Urinary bladder (tissue), 4 donors: ENCODE data around the gene BRINP3. TPM values are rescaled to one million over a fixed set of nuclear protein-coding genes. Genes with fewer than 3 reads are reported as not detected.
A peak's percentile ranks its signal among the peaks of the same experiment; 100 is the strongest.

ENCODE experiments used
- DNase-seq: peaks from one replicate; pipeline ENCODE4 v3.0.0-alpha.2; 2015; ENCODE audit errors: extremely low spot score
- H3K27ac ChIP-seq: one replicate; pipeline ENCODE4 v1.5.1; 2013; ENCODE audit warnings: low read depth, mild to moderate bottlenecking, moderate library complexity
- H3K36me3 ChIP-seq: one replicate; pipeline ENCODE4 v1.6.1; 2013; ENCODE audit warnings: mild to moderate bottlenecking, moderate library complexity; ENCODE audit not compliant: insufficient read depth
- H3K4me1 ChIP-seq: one replicate; pipeline ENCODE4 v1.6.1; 2013; ENCODE audit warnings: mild to moderate bottlenecking, moderate library complexity; ENCODE audit not compliant: insufficient read depth
- H3K4me3 ChIP-seq: one replicate; pipeline ENCODE4 v1.5.1; 2013; ENCODE audit warnings: low read depth, low read length
- WGBS: extraction: QIAGEN DNeasy Blood & Tissue Kit; methylation state at CpG from one replicate; pipeline ENCODE4 v1.1.7; 2013; 5-methylcytosine and 5-hydroxymethylcytosine counted together
- polyA plus RNA-seq: library from polyadenylated mRNA; stranded (reverse); fragments of 200-250 nt; gene quantifications from one replicate; pipeline ENCODE4 v1.2.3, GENCODE V29; 2013
- total RNA-seq: library from RNA; depleted of rRNA; stranded (reverse); fragments of >200 nt; gene quantifications from one replicate; pipeline ENCODE4 v1.2.3, GENCODE V29; 2014
- donor health status: healthy with polysubstance abuse.
- donor health status: healthy.

Gene BRINP3
- total and polyA plus RNA-seq, 2 donors, result 1.2 to 10.8 TPM

DNA sequence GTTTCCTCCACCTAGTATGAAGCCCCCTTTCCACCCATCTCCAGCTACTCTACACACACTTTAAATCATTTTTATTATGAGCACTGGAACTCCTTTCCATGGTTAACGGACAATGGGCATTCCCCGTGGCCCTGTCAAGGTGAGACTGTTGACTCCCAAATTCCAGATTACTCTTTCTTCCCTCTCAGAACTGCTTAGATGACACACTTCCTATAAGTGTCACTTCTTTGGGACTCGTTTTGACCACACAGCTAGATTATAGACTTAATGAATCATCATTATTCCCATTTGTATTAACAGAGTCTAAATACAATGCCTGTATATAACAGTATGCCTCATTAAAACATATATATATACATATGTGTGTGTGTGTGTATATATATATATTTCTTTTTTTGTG lies 215.1 kb downstream of the BRINP3 start:
- Histone ChIP-seq H3K4me3 (no peak overlapping the region), H3K4me1 (no peaks in the 10 kb centered on the region), H3K36me3 (no peaks in the 10 kb centered on the region), H3K27ac (no peak overlapping the region)
- 86% methylated on average over 3 of the region's 3 CpGs for WGBS
- DNase-seq, result no peak

DNA sequence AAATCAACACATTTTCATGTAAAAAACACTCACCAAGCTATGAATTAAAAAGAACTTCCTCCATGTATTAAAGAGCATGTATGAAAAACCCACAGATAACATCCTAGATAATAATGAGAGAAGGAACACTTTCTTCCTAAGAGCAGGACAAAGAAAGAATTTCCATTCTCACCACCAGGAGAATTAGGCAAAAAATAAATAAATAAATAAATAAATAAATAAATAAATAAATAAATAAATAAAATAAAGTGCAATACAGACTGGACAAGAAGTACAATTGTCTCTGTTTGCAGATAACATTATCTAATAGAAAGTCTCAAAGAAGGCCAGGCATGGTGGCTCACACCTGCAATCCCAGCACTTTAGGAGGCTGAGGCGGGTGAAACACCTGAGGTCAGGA lies 218.2 kb downstream of the BRINP3 start:
- no peaks in the 10 kb centered on the region for H3K36me3 ChIP-seq
- H3K4me3 ChIP-seq, result no peak overlapping the region
- DNase-seq, result no peak
- 98% methylated on average over 1 of the region's 1 CpG for WGBS
- H3K27ac ChIP-seq, result no peak overlapping the region
- no peaks in the 10 kb centered on the region for H3K4me1 ChIP-seq

DNA sequence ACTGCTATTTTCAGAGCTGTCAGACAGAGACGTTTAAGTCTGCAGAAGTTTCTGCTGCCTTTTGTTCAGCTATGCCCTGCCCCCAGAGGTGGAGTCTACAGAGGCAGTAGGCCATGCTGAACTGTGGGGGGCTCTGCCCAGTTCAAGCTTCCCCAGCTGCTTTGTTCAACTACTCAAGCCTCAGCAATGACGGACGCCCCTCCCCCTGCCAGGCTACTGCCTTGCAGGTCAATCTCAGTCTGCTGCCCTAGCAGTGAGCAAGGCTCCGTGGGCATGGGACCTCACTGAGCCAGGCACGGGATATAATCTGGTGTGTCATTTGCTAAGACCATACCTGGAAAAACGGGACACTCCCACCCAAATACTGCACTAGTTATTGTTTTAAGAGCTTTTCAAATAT lies 219.7 kb downstream of the BRINP3 start:
- no peaks in the 10 kb centered on the region for H3K4me1 ChIP-seq
- WGBS, result 89% methylated on average over 6 of the region's 6 CpGs

DNA sequence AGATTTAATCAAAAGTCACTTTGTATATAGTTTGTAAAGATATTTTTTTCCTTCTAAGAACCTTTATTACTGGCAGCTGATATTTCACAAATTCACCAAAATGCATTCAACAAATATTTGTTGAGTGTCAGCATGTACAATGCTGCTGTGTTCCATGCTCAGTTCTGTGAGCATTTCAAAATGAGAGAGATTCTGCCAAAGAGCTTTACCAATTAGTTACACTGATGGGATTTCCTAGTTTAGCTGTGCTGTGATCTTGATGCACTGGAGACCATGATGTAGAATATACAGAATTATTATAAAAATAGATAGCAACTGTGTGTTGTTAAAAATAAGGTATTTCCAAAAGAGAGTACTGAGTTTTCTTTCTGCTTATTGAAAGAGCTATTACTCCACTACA lies 225.6 kb downstream of the BRINP3 start:
- no peak overlapping the region for H3K4me3 ChIP-seq
- DNase-seq, result no peak
- H3K27ac ChIP-seq, result no peak overlapping the region
- H3K36me3 ChIP-seq, result no peaks in the 10 kb centered on the region
- H3K4me1 ChIP-seq, result no peaks in the 10 kb centered on the region

More for the DNA sequence above, 219.7 kb downstream of the BRINP3 start:
- H3K27ac ChIP-seq, result no peak overlapping the region
- H3K4me3 ChIP-seq, result no peak overlapping the region
- DNase-seq, result no peak
- H3K36me3 ChIP-seq, result no peaks in the 10 kb centered on the region

DNA sequence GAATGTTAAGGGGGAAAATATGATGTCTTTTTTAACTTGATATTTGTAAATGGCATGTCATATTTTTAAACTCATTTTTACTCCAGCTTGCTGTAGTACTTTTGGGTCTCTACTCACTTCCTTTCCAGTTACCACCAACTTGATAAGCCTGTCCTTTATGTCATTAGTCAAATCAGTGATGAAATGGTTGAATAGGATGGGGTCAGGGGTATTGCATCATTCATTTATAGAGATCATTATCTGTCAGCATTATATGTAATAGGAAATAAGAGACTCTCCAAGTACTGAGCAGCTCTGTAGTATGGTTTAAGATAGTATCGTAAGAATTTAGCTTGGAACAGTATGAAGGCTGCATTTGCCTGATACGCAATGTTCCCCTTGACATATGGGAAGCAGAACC lies 227.3 kb downstream of the BRINP3 start:
- Histone ChIP-seq H3K4me1 (no peaks in the 10 kb centered on the region), H3K27ac (no peak overlapping the region), H3K4me3 (no peak overlapping the region), H3K36me3 (no peaks in the 10 kb centered on the region)
- WGBS, result 96% methylated on average over 2 of the region's 2 CpGs
- DNase-seq, result no peak

DNA sequence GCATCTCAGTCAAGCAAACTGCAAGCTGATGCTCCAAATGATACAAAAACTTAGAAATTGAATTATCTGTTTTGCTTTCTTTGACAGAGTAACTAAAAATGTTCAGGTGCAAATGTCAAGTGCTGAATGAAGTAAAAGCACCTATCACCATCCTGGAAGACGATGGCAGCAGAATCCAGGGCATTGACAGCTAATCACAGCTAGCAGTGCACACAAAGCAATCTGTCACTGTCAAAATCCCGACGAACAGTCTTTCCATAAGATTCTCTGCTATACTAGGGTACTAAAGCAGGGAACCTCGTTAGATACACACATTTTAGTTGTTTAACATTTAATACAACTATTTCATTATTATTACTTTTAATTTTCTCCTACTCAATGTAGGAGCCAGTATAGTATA lies 233.3 kb downstream of the BRINP3 start:
- Histone ChIP-seq H3K4me1 (no peaks in the 10 kb centered on the region), H3K27ac (no peak overlapping the region), H3K4me3 (no peak overlapping the region), H3K36me3 (no peaks in the 10 kb centered on the region)
- DNase-seq, result no peak
- WGBS, result 68% methylated on average over 4 of the region's 4 CpGs

DNA sequence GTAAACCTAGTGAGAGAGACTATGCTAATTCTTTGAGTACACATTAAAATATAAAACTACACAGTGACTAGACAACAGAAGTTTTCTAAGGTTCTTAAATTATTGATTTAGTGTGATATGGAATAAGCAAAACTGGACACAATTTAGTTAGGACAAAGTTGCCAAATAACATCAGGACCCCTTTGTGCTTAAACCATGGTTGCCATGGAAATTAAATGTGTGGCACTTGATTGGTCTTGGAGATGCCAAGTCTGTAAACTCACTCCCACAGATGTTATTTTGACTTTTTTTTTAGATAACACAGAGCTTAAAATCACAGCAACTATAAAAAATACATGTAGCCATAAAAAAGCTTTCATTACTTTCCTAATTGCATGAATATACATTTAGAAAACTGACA lies 234.6 kb downstream of the BRINP3 start:
- Histone ChIP-seq H3K27ac (no peak overlapping the region), H3K4me3 (no peak overlapping the region), H3K4me1 (no peaks in the 10 kb centered on the region), H3K36me3 (no peaks in the 10 kb centered on the region)
- DNase-seq, result no peak

DNA sequence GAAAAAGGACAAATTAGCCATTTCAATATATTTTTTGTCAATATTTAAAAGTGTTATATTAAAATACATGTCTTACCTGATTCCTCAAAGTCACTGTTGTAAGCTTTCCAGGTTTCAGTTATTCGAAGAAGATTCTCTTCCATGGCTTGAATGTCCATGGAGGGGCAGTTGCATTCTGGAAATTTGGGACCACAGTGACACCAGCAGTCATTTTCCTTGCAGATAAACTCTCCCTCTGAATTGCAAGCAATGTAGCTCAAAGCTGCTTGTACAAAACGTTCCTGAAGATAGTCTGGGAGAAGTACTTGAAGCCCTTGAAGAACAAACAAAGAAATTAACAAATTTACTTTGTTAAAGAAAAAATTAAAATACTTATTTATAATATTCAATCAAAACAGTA lies 251.7 kb downstream of the BRINP3 start:
- 72% methylated on average over 2 of the region's 2 CpGs for WGBS
- H3K36me3 ChIP-seq, result no peaks in the 10 kb centered on the region
- no peak for DNase-seq
- H3K4me3 ChIP-seq, result no peak overlapping the region
- no peak overlapping the region for H3K27ac ChIP-seq
- H3K4me1 ChIP-seq, result no peaks in the 10 kb centered on the region

DNA sequence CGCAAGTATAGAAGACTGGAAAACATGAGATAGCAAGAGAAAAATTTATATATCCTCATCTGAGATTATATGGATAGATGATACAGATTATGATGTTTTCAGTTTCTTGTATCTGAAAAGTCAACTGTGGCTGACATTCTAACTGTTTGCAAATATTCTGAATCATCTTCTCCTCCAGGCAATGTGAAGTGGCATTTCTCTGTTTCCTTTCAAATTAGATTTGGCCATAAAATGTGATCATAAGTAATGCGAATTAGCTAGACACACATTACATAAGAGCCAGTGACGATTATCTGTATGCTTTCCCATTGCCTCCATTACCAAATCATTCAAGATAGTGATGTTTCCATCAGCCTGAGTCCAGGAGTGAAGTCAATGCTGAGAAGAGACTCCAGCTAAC lies 265.2 kb downstream of the BRINP3 start:
- Histone ChIP-seq H3K4me3 (no peak overlapping the region), H3K36me3 (no peaks in the 10 kb centered on the region), H3K27ac (no peak overlapping the region), H3K4me1 (no peaks in the 10 kb centered on the region)
- no peak for DNase-seq
- WGBS, result 81% methylated on average over 3 of the region's 3 CpGs

DNA sequence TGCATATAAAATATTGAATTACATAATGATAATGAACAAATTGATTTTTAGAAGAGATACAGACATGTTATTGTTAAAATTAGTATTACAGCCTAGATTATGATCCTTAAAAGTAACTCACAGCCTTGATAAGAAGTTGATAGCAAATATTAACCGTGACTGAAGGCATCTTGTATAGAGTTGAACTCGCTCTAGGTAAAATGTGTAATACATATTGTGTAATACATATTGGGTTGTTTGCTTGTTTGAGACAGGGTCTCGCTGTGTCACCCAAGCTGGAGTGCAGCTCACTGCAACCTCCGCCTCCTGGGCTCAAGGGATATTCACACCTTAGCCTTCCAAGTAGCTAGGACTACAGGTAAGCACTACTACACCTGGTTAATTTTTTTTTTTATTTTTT lies 269.9 kb downstream of the BRINP3 start:
- Histone ChIP-seq H3K4me1 (no peaks in the 10 kb centered on the region), H3K27ac (no peak overlapping the region), H3K36me3 (no peaks in the 10 kb centered on the region), H3K4me3 (no peak overlapping the region)
- 95% methylated on average over 4 of the region's 4 CpGs for WGBS
- no peak for DNase-seq

DNA sequence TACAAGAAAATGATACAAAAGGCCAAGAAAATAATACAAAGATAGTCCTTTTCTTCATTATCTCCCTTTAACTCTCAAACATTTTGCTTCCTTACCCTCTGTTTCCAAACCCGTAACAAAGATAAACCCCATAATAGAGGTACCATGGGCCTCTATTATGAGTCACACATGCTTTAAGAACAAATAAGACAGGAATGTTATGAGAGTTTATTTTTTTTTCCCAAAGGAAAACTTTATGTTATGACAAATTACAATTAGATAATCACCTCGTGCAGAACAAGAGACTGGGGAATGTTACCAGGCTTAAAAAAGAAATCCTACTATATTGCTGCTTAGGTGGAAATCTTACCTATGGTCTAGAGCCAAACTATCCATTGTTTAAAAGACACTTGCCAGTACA lies 272.0 kb downstream of the BRINP3 start:
- no peak for DNase-seq
- Histone ChIP-seq H3K36me3 (no peaks in the 10 kb centered on the region), H3K27ac (no peak overlapping the region), H3K4me3 (no peak overlapping the region), H3K4me1 (no peaks in the 10 kb centered on the region)
- WGBS, result 52% methylated on average over 2 of the region's 2 CpGs

DNA sequence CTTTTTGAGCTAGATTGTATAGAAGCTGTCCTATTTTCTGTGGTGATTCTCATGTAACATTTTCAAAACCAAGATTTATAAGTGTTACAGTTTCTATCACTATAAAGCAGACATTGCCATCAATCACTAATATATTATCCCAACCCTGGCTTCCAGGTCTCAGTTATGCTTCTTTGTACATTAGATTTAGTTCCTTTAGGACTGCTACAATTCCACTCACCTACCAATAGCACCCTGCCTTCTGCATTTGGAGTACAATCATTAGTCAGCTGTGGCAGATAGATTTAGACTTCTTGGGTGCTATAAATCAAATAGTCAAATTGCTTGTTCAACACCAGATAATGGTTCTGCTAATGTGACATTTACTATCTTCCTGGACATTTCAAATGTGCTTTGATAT lies 281.6 kb downstream of the BRINP3 start:
- Histone ChIP-seq H3K4me3 (no peak overlapping the region), H3K27ac (no peak overlapping the region), H3K4me1 (no peaks in the 10 kb centered on the region), H3K36me3 (no peaks in the 10 kb centered on the region)
- DNase-seq, result no peak

DNA sequence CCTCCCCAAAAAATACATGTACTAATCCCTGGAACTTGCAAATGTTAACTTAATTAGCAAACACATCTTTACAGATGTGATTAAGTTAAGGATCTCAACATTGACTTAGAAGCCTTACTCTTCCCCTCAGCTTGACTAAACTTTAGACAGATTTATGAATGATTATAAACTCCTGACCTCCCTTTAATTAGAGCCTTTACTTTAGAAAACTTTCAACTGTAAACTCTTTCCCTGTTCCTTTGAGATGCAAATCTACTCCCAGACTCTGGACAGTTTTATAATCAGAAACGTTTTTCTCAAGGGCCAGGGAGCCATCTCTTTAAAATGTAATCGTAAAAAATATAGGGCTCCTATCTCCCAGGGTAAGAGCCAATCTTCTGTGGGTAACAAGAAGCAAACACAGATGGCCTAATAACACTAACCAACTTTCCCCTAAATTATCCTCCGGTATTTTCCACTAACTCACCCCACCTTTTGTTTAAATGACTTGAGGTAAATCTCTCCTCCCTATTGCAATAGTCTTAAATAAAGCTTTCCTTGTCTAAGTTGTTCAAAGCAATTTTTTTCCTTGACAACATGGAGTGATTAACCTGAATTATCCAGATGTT lies 284.1 kb downstream of the BRINP3 start:
- no peaks in the 10 kb centered on the region for H3K36me3 ChIP-seq
- no peaks in the 10 kb centered on the region for H3K4me1 ChIP-seq
- no peak overlapping the region for H3K4me3 ChIP-seq
- H3K27ac ChIP-seq, result no peak overlapping the region
- whole genome bisulfite sequencing, result 11% methylated on average over 3 of the region's 3 CpGs
- DNase-seq, result peak; percentile 17

DNA sequence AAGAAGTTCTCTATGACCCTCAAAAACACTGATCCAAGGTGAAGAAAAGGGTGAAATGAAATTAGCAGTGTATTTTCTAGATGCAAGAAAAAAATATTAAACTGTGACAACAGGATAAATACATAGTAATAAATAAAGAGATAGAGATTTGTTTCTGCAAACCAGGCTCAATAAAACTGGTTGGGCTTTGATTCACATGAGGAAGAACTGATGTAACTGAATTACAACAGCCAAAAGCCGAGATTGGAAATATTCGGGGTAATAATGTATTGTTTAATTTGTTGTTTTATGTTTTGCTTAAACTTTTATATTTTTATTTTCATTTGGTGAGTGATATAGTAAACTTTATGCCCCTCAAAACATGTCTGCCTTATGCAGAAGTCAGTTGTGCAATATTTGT lies 285.0 kb downstream of the BRINP3 start:
- Histone ChIP-seq H3K27ac (no peak overlapping the region), H3K4me3 (no peak overlapping the region), H3K4me1 (no peaks in the 10 kb centered on the region), H3K36me3 (no peaks in the 10 kb centered on the region)
- 29% methylated on average over 2 of the region's 2 CpGs for whole genome bisulfite sequencing
- no peak for DNase-seq

DNA sequence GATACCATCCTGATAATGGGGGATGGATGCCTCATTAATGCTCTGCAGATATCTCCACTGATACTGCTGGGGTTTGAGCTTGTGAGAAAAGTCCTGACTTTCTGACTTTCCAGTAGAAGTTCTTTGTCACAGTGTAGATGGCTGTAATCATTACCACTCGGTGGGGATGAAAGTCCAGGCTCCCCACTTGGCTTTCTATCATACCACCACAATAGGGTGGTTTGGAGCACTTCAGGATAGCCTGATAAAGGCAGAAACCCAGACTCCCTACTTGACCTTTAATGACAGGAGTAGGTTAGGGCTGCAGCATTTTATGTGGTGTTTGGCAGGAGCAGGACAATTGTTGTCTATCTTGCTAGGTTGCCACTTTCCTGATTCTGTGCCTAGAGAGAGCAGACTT lies 294.1 kb downstream of the BRINP3 start:
- 2% methylated on average over 1 of the region's 1 CpG for WGBS
- H3K27ac ChIP-seq, result no peak overlapping the region

More for the DNA sequence above, 294.1 kb downstream of the BRINP3 start:
- H3K4me1 ChIP-seq, result no peaks in the 10 kb centered on the region
- H3K36me3 ChIP-seq, result no peaks in the 10 kb centered on the region
- DNase-seq, result no peak
- no peak overlapping the region for H3K4me3 ChIP-seq
